Liver (tissue), 9 donors: Measurements from ENCODE around the gene GFRA4. TPM values are rescaled to one million over a fixed set of nuclear protein-coding genes. Genes with fewer than 3 reads are reported as not detected.

Source experiments
- DNase-seq: peaks from one replicate; pipeline ENCODE4 v3.0.0-alpha.2; 2017; ENCODE audit warnings: low spot score
- H3K27ac ChIP-seq, 2 donors: one replicate each; pipeline ENCODE4 v1.7.0; 2013; ENCODE audit warnings: inconsistent platforms in 2 of 2, low read length in 2 of 2, control low read depth in 1 of 2, low read depth in 1 of 2, mild to moderate bottlenecking in 1 of 2
- H3K27me3 ChIP-seq, 4 donors: one replicate each; pipeline versions ENCODE4 v1.6.1 to v1.7.0; 2013; ENCODE audit warnings: low read length in 3 of 4, inconsistent platforms in 1 of 4, mild to moderate bottlenecking in 1 of 4, moderate library complexity in 1 of 4; ENCODE audit not compliant: control insufficient read depth in 4 of 4, insufficient read depth in 4 of 4
- H3K36me3 ChIP-seq, 4 donors: one replicate each; pipeline versions ENCODE4 v1.6.1 to v1.7.0; 2013; ENCODE audit warnings: low read length in 3 of 4, mild to moderate bottlenecking in 3 of 4, low read depth in 1 of 4, moderate library complexity in 1 of 4; ENCODE audit not compliant: control insufficient read depth in 4 of 4, insufficient read depth in 3 of 4
- H3K4me1 ChIP-seq, 4 donors: one replicate each; pipeline versions ENCODE4 v1.6.1 to v1.7.0; 2013; ENCODE audit warnings: low read length in 3 of 4, mild to moderate bottlenecking in 3 of 4, moderate library complexity in 1 of 4; ENCODE audit not compliant: control insufficient read depth in 4 of 4, insufficient read depth in 4 of 4
- H3K4me3 ChIP-seq, 3 donors: one replicate each; pipeline versions ENCODE4 v1.6.1 to v1.7.0; 2013; ENCODE audit warnings: low read length in 3 of 3, control low read depth in 1 of 3, low read depth in 1 of 3, mild to moderate bottlenecking in 1 of 3
- H3K9ac ChIP-seq, 2 donors: one replicate each; pipeline ENCODE4 v1.7.0; 2013; ENCODE audit warnings: low read length in 2 of 2, mild to moderate bottlenecking in 2 of 2, moderate library complexity in 2 of 2, control low read depth in 1 of 2, low read depth in 1 of 2
- H3K9me3 ChIP-seq, 4 donors: one replicate each; pipeline versions ENCODE4 v1.6.1 to v1.7.0; 2013; ENCODE audit warnings: low read length in 3 of 4; ENCODE audit not compliant: control insufficient read depth in 4 of 4
- EGR1 ChIP-seq, 2 donors: IDR thresholded peaks; 2 replicates each; pipeline ENCODE4 v1.6.1; 2016 to 2018; ENCODE audit warnings: antibody characterized with exemption in 2 of 2, low read depth in 2 of 2
- FOXA1 ChIP-seq: IDR thresholded peaks from 2 replicates; pipeline ENCODE4 v1.6.1; 2016; ENCODE audit warnings: antibody characterized with exemption
- FOXA2 ChIP-seq: IDR thresholded peaks from 2 replicates; pipeline ENCODE4 v1.6.1; 2016; ENCODE audit warnings: antibody characterized with exemption
- GABPA ChIP-seq, 2 donors: IDR thresholded peaks in 1 of 2; conservative IDR thresholded peaks in 1 of 2; 2 replicates each; pipeline ENCODE4 v1.6.1; 2016; ENCODE audit warnings: antibody characterized with exemption in 2 of 2, mild to moderate bottlenecking in 1 of 2, moderate library complexity in 1 of 2
- HNF4A ChIP-seq, 2 donors: conservative IDR thresholded peaks; 2 replicates each; pipeline ENCODE4 v1.6.1; 2016; ENCODE audit warnings: antibody characterized with exemption in 2 of 2, mild to moderate bottlenecking in 2 of 2
- HNF4G ChIP-seq: IDR thresholded peaks from 2 replicates; pipeline ENCODE4 v1.6.1; 2016; ENCODE audit warnings: antibody characterized with exemption
- JUND ChIP-seq, 2 donors: IDR thresholded peaks; 2 replicates each; pipeline ENCODE4 v1.6.1; 2016; ENCODE audit warnings: antibody characterized with exemption in 2 of 2
- MAX ChIP-seq: IDR thresholded peaks from 2 replicates; pipeline ENCODE4 v1.6.1; 2016; ENCODE audit warnings: antibody characterized with exemption
- NR2F2 ChIP-seq: IDR thresholded peaks from 2 replicates; pipeline ENCODE4 v1.6.1; 2016; ENCODE audit warnings: antibody characterized with exemption
- RAD21 ChIP-seq, 2 donors: IDR thresholded peaks; 2 replicates each; pipeline ENCODE4 v1.6.1; 2016; ENCODE audit warnings: antibody characterized with exemption in 2 of 2, mild to moderate bottlenecking in 2 of 2
- RXRA ChIP-seq, 2 donors: IDR thresholded peaks; 2 replicates each; pipeline ENCODE4 v1.6.1; 2017 to 2018; ENCODE audit warnings: antibody characterized with exemption in 2 of 2, mild to moderate bottlenecking in 1 of 2
- SP1 ChIP-seq: IDR thresholded peaks from 2 replicates; pipeline ENCODE4 v1.6.1; 2018; ENCODE audit warnings: antibody characterized with exemption, mild to moderate bottlenecking
- TAF1 ChIP-seq: conservative IDR thresholded peaks from 2 replicates; pipeline ENCODE4 v1.6.1; 2016; ENCODE audit warnings: antibody characterized with exemption, mild to moderate bottlenecking
- YY1 ChIP-seq: IDR thresholded peaks from 2 replicates; pipeline ENCODE4 v1.6.1; 2016; ENCODE audit warnings: antibody characterized with exemption, mild to moderate bottlenecking
- ZBTB33 ChIP-seq: IDR thresholded peaks from 2 replicates; pipeline ENCODE4 v1.6.1; 2016; ENCODE audit warnings: antibody characterized with exemption
- WGBS: extraction: QIAGEN DNeasy Blood & Tissue Kit; methylation state at CpG from one replicate; pipeline ENCODE4 v1.1.7; 2013; 5-methylcytosine and 5-hydroxymethylcytosine counted together
- polyA plus RNA-seq, 2 donors: library from polyadenylated mRNA; stranded (reverse) in 1 of 2; unstranded in 1 of 2; fragments of 200-250 nt in 1 of 2; fragments of >200 nt in 1 of 2; fragmentation: Nextera tagmentation in 1 of 2; extraction: Ambion mirVana in 1 of 2; gene quantifications; one replicate each; pipeline versions ENCODE4 v1.2.1 to v1.2.3, GENCODE V29; 2013 to 2015
- total RNA-seq, 2 donors: library from RNA; depleted of rRNA; stranded (reverse); fragments of >200 nt; gene quantifications; one replicate each; pipeline ENCODE4 v1.2.3, GENCODE V29; 2014
- TF ChIP-seq, protein P1 (sequence below): IDR thresholded peaks from 2 replicates; pipeline ENCODE4 v1.6.1; 2016; ENCODE audit warnings: antibody characterized with exemption
- TF ChIP-seq, protein P2 (sequence below): IDR thresholded peaks from 2 replicates; pipeline ENCODE4 v1.6.1; 2016; ENCODE audit warnings: antibody characterized with exemption, mild to moderate bottlenecking
- donor health status: healthy.
- donor health status: healthy.
- donor health status: healthy.
- donor health status: healthy.
- donor health status: healthy.

The GFRA4 gene
- total and polyA plus RNA-seq, 4 donors: not detected

- TF ChIP-seq, protein P1, sequence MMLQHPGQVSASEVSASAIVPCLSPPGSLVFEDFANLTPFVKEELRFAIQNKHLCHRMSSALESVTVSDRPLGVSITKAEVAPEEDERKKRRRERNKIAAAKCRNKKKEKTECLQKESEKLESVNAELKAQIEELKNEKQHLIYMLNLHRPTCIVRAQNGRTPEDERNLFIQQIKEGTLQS: no peak
- TF ChIP-seq HNF4G: no peak
- no peak for TF ChIP-seq NR2F2
- no peak for TF ChIP-seq EGR1 (IDR thresholded peaks at IDR 0.05; ENCODE audit: low read depth in 2 of 2)
- TF ChIP-seq MAX: no peak
- TF ChIP-seq SP1: no peak
- no peak for TF ChIP-seq ZBTB33
Observed at GRCh38 chr20:3692706-3693294, 29.6 kb upstream of the GFRA4 start (continued).

DNA sequence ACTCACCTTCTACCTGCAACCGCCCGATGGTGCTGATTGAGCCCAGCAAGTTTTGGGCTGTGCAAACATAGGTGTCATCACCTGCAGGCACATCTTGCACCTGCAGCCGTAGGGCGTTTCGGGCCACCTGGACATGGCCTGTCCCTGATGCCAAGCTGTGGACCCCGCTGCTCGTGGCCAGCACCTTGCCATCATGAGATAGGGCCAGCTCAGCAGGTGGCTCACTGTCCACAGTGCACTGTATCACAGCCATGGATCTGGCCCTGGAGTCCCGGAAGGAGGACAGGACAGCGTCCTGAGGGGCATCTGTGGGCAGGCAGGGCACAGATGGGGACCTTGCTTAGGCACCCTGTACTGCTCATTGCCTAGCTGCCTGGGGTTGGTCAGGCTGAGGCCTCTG lies 28.7 kb upstream of the GFRA4 start:
- Histone ChIP-seq H3K27me3 (no peaks in the 10 kb centered on the region), H3K9me3 (peaks cover 0 to 3% (median 0%) of the 10 kb centered on the region in 4 donors), H3K4me1 (no peaks in the 10 kb centered on the region), H3K4me3 (no peak overlapping the region), H3K27ac (no peak overlapping the region), H3K9ac (no peak overlapping the region), H3K36me3 (no peaks in the 10 kb centered on the region)
- 86% methylated on average over 9 of the region's 9 CpGs for WGBS
- TF ChIP-seq NR2F2: no peak
- TF ChIP-seq MAX: no peak
- no peak for TF ChIP-seq RXRA (IDR thresholded peaks at IDR 0.05)
- TF ChIP-seq YY1: no peak
- no peak for TF ChIP-seq FOXA2
- no peak for TF ChIP-seq GABPA (IDR thresholded peaks at IDR 0.05 in 1 of 2, conservative IDR thresholded peaks at IDR 0.05 in 1 of 2)
- no peak for TF ChIP-seq RAD21 (IDR thresholded peaks at IDR 0.05)
- no peak for TF ChIP-seq EGR1 (IDR thresholded peaks at IDR 0.05; ENCODE audit: low read depth in 2 of 2)
- no peak for DNase-seq

- Histone ChIP-seq H3K27ac (no peak overlapping the region), H3K4me1 (no peaks in the 10 kb centered on the region), H3K36me3 (no peaks in the 10 kb centered on the region), H3K27me3 (no peaks in the 10 kb centered on the region), H3K9ac (no peak overlapping the region), H3K4me3 (no peak overlapping the region), H3K9me3 (no peaks in the 10 kb centered on the region)
- no peak for DNase-seq
- TF ChIP-seq, protein P2, sequence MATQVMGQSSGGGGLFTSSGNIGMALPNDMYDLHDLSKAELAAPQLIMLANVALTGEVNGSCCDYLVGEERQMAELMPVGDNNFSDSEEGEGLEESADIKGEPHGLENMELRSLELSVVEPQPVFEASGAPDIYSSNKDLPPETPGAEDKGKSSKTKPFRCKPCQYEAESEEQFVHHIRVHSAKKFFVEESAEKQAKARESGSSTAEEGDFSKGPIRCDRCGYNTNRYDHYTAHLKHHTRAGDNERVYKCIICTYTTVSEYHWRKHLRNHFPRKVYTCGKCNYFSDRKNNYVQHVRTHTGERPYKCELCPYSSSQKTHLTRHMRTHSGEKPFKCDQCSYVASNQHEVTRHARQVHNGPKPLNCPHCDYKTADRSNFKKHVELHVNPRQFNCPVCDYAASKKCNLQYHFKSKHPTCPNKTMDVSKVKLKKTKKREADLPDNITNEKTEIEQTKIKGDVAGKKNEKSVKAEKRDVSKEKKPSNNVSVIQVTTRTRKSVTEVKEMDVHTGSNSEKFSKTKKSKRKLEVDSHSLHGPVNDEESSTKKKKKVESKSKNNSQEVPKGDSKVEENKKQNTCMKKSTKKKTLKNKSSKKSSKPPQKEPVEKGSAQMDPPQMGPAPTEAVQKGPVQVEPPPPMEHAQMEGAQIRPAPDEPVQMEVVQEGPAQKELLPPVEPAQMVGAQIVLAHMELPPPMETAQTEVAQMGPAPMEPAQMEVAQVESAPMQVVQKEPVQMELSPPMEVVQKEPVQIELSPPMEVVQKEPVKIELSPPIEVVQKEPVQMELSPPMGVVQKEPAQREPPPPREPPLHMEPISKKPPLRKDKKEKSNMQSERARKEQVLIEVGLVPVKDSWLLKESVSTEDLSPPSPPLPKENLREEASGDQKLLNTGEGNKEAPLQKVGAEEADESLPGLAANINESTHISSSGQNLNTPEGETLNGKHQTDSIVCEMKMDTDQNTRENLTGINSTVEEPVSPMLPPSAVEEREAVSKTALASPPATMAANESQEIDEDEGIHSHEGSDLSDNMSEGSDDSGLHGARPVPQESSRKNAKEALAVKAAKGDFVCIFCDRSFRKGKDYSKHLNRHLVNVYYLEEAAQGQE: no peak
- TF ChIP-seq, protein P1: no peak
- TF ChIP-seq GABPA (IDR thresholded peaks at IDR 0.05 in 1 of 2, conservative IDR thresholded peaks at IDR 0.05 in 1 of 2) (no peak), ZBTB33 (no peak), EGR1 (IDR thresholded peaks at IDR 0.05; ENCODE audit: low read depth in 2 of 2) (no peak), NR2F2 (no peak), RAD21 (IDR thresholded peaks at IDR 0.05) (no peak), SP1 (no peak), TAF1 (no peak), FOXA1 (no peak), JUND (IDR thresholded peaks at IDR 0.05) (no peak), HNF4A (conservative IDR thresholded peaks at IDR 0.05) (no peak), RXRA (IDR thresholded peaks at IDR 0.05) (no peak), HNF4G (no peak)
- 95% methylated on average over 16 of the region's 16 CpGs for WGBS
Observed at GRCh38 chr20:3691306-3691705, 28.1 kb upstream of the GFRA4 start.
